IPS-NIHi11 (cell line): ENCODE data around the gene ATP6AP2.
"Not testable (repeated sequence)": the region's sequence is repeated elsewhere in the genome, so short reads cannot be mapped to it uniquely, and the experiment has no call there.

Experiments used
- DNase-seq: peaks from one replicate; pipeline ENCODE4 v3.0.0; 2012; ENCODE audit warnings: mixed read lengths, low spot score

Gene ATP6AP2

GRCh38 chrX:40580537-40581335 lies at the start of gene ATP6AP2:
Gene ATP6AP2 (plus strand): TSS chrX:40580970. CDS start chrX:40581066, 96 bp downstream.
- DNase-seq: peak; percentile 90

GRCh38 chrX:40531056-40531826 lies 49.5 kb upstream of the ATP6AP2 start:
- no peak for DNase-seq

GRCh38 chrX:40537310-40537709 lies 43.5 kb upstream of the ATP6AP2 start:
- DNase-seq: no peak

GRCh38 chrX:40538406-40538805 lies 42.4 kb upstream of the ATP6AP2 start:
- no peak for DNase-seq

- peak; percentile 51 for DNase-seq
Observed at GRCh38 chrX:40539214-40540142, 41.3 kb upstream of the ATP6AP2 start.

GRCh38 chrX:40542208-40542607 lies 38.6 kb upstream of the ATP6AP2 start:
- DNase-seq: no peak

GRCh38 chrX:40542972-40543371 lies 37.8 kb upstream of the ATP6AP2 start:
- no peak for DNase-seq

- peak; percentile 21 for DNase-seq
Observed at GRCh38 chrX:40543661-40544328, 37.0 kb upstream of the ATP6AP2 start.

GRCh38 chrX:40544343-40545266 lies 36.2 kb upstream of the ATP6AP2 start:
- no peak for DNase-seq

GRCh38 chrX:40546870-40547269 lies 33.9 kb upstream of the ATP6AP2 start:
- DNase-seq: no peak

GRCh38 chrX:40550066-40550465 lies 30.7 kb upstream of the ATP6AP2 start:
- DNase-seq: no peak

GRCh38 chrX:40552768-40553167 lies 28.0 kb upstream of the ATP6AP2 start:
- DNase-seq: no peak

GRCh38 chrX:40558590-40558989 lies 22.2 kb upstream of the ATP6AP2 start:
- no peak for DNase-seq

- DNase-seq: no peak
Observed at GRCh38 chrX:40563784-40564183, 17.0 kb upstream of the ATP6AP2 start.

GRCh38 chrX:40564447-40564846 lies 16.3 kb upstream of the ATP6AP2 start:
- no peak for DNase-seq

- DNase-seq: peak; percentile 7
Observed at GRCh38 chrX:40570346-40571093, 10.2 kb upstream of the ATP6AP2 start.

- DNase-seq: not testable (repeated sequence)
Observed at GRCh38 chrX:40571164-40571563, 9.6 kb upstream of the ATP6AP2 start.

- no peak for DNase-seq
Observed at GRCh38 chrX:40571600-40571999, 9.2 kb upstream of the ATP6AP2 start.

- no peak for DNase-seq
Observed at GRCh38 chrX:40573763-40574162, 7.0 kb upstream of the ATP6AP2 start.

GRCh38 chrX:40575411-40575810 lies 5.4 kb upstream of the ATP6AP2 start:
- not testable (repeated sequence) for DNase-seq
